ENCODE results near the gene MAP3K19.
A peak's percentile ranks its signal among the peaks of the same experiment; 100 is the strongest.
"Not testable (repeated sequence)": the region's sequence is repeated elsewhere in the genome, so short reads cannot be mapped to it uniquely, and the experiment has no call there.

The MAP3K19 gene

GRCh38 chr2:135052997-135053474 is 5.8 kb upstream of the MAP3K19 start:
- DNase-seq (ENCODE audit: low read depth), result no peak
- peak overlapping the region; percentile 69 for H3K4me3 ChIP-seq (ENCODE audit: low read depth, low read length)

GRCh38 chr2:135052042-135052876 is 5.0 kb upstream of the MAP3K19 start, which contains the start of gene RAB3GAP1:
TSS of gene RAB3GAP1 (plus strand) at chr2:135052292. CDS start at chr2:135052308, 16 bp downstream.
- peak; percentile 56 for DNase-seq (ENCODE audit: low read depth)
- H3K4me3 ChIP-seq (ENCODE audit: low read depth, low read length), result peak within 1 kb of the TSS; percentile 69

DNA sequence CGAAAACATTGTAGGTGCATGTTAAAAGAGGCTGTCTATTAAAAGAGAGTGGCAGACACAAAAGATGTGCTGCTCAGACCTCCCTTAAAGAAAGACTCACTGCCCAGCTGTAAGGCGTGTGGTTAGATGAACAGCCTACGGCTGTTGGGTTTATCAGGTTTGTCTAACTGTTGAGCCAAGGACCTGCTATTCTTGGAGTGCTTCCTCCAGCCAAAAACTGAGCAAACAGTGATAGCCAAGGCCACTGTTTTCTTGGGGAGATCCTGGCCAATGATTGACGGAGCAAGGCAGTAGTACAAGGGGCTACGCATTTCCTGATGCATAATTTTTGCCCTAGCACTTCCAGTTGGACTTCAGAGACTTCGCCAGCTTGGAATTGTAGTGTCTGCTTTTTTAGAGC is 3.4 kb upstream of the MAP3K19 start:
- no peak for DNase-seq (ENCODE audit: low read depth)
- no peak overlapping the region for H3K4me3 ChIP-seq (ENCODE audit: low read depth, low read length)

GRCh38 chr2:135050132-135050531 is 2.9 kb upstream of the MAP3K19 start:
- H3K4me3 ChIP-seq (ENCODE audit: low read depth, low read length), result no peak overlapping the region
- DNase-seq (ENCODE audit: low read depth), result no peak

DNA sequence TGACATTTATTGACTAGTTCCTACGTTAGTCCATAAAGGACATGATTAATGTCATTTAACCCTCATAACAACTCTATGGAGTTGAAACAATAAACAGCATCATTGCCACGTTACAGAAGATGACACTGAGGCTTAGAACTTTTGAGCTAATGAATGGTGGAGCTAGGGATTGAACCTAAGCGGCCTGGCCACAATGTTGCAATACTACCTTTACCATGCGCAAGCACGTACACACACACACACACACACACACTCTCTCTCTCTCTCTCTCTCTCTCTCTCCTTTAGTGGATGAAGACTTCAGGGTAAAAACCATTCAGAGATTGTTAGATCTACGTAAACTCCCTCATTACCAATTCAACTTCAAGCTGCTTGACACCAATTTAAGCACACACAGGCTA is 875 bp upstream of the MAP3K19 start:
- no peak for DNase-seq (ENCODE audit: low read depth)
- H3K4me3 ChIP-seq (ENCODE audit: low read depth, low read length), result no peak overlapping the region

DNA sequence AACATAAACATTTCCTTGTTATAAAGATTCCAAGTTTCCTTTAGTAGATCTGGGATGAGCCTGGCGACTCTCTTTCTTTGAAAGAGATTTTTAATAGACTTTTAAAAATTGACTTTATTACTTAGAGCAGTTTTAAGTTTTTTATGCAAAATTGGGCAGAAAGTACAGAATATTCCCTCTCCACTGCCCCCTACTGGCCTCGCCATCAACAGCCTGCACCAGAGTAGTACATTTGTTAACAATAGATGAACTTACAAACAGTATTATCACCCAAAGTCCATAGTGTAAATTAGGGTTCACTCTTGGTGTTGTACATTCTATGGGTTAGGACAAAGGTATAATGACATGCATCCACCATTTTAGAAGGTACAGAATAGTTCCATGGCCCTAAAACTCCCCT is 3.9 kb downstream of the MAP3K19 start:
- no peak for DNase-seq (ENCODE audit: low read depth)
- no peak overlapping the region for H3K4me3 ChIP-seq (ENCODE audit: low read depth, low read length)

DNA sequence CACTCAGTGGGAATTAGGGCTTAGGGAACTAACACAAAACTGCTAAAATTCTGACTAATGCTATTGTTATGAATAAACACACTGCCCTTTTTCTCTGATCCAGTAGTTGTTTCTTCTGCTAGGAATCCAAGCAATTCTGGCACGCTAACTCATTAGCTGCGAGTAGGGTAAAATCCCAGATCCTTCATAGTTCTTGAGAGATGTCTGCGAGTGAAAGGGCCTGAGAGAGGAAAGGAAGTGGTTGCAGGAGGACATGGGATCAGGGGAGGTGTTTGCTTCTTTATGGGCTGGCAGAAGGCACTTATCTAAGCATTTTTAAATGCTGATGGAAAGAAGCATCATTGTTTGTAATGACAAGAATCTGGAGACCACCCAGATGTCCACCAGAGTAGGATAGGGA is 9.4 kb downstream of the MAP3K19 start:
- H3K4me3 ChIP-seq (ENCODE audit: low read depth, low read length), result no peak overlapping the region
- no peak for DNase-seq (ENCODE audit: low read depth)

GRCh38 chr2:135033216-135033615 is 14.0 kb downstream of the MAP3K19 start:
- not testable (repeated sequence) for DNase-seq (ENCODE audit: low read depth); H3K4me3 ChIP-seq (ENCODE audit: low read depth, low read length)

GRCh38 chr2:135030826-135031225 is 16.4 kb downstream of the MAP3K19 start:
- H3K4me3 ChIP-seq (ENCODE audit: low read depth, low read length), result no peak overlapping the region
- no peak for DNase-seq (ENCODE audit: low read depth)

DNA sequence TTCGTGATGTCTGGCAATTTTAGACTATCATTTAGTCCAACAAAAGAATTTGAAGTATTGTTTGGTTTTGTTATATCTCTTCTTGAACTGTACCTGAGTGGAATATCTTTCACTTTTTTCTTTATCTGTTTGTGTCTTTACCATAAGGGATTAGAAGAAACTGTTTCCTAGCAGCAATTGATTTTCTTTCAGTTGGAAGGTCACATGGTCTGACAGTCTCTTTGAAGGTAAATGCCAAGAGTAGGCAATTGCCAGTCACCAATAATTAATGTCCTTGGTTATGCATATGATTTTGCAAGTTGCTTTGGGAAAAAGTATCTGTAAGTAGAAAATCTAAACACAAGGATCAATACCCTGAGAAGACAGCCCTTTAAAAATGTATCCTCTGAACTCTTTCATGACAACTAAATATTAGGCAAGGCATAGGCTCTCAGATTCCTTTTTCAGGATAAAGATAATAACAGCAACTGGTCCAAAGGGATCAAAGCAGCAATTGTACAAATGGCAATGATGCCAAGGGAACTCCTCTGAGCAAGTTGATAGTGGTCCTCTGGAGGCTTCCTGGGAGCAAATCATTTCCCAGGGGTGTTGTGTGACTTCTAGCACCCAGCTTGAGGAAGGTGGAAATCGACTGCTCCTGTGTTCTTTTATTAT is 17.6 kb downstream of the MAP3K19 start:
- no peak overlapping the region for H3K4me3 ChIP-seq (ENCODE audit: low read depth, low read length)
- DNase-seq (ENCODE audit: low read depth), result no peak

- DNase-seq (ENCODE audit: low read depth), result no peak
- no peak overlapping the region for H3K4me3 ChIP-seq (ENCODE audit: low read depth, low read length)
Observed at GRCh38 chr2:135023886-135024485, 23.3 kb downstream of the MAP3K19 start.

DNA sequence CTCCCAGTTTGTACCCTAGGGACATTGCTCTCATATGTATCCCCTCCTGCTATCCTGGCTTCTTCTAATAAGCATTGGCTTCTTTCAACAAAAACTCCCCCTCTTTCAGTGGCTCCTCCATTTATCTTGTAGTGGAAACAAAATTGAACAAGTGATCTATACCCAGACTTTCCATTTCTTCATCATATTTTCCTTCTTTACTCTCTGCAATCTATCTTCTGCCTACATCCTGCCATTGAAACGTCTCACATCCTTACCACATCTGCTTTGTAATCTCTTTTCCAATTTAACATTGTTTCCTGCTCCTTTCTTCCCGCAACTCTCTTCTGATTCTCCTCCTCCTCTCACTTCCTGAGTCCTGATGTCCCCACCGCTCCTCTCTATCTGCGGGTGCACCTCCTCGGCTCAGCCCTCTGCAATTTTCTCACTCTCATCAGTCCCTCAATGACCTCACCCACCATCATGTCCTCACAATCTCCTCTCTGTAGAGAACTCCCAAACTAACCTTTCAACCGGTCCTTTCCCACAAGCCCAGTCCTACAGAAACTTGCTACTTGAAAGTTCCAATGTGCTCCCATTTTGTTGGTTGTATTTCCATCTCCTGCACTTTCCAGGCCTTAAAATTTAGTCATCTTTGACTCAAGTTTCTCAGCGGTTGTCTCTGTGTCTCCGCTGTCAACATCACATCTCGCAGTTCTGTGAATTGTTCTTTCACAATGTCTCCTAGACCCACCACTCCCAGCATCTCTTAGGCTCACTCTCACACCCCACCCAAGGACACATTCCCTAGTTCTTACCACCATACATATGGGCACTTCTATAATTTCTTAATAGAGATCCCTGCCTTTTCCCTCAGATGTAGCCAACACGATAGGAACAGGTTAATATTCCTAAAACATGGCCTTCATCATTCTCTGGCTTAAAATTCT is 24.0 kb downstream of the MAP3K19 start:
- DNase-seq (ENCODE audit: low read depth), result no peak

DNA sequence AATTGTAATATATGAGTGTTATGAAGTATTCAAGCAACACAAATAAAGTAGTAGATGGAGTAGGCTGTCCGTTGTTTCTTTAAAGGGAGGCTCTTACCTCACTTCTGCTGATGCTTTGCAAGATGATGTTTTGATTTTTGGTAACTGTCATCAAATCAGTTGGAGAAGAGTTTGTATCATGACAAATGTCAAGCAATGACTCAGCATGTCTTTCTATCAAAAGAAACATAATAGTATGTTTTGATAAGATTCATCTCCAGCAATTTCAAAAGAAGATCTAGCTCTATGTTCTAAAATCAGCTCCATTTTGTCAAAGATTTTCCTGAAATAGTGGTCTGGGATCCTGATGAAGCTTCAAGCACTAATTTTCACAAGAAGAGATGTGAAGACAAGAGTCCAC is 25.6 kb downstream of the MAP3K19 start:
- no peak for DNase-seq (ENCODE audit: low read depth)
- no peak overlapping the region for H3K4me3 ChIP-seq (ENCODE audit: low read depth, low read length)

More for the DNA sequence above, 24.0 kb downstream of the MAP3K19 start:
- no peak overlapping the region for H3K4me3 ChIP-seq (ENCODE audit: low read depth, low read length)

- H3K4me3 ChIP-seq (ENCODE audit: low read depth, low read length), result no peak overlapping the region
- DNase-seq (ENCODE audit: low read depth), result no peak
Observed at GRCh38 chr2:135011633-135012032, 35.6 kb downstream of the MAP3K19 start.

GRCh38 chr2:135010200-135010942 is 36.9 kb downstream of the MAP3K19 start:
- no peak overlapping the region for H3K4me3 ChIP-seq (ENCODE audit: low read depth, low read length)
- no peak for DNase-seq (ENCODE audit: low read depth)

- H3K4me3 ChIP-seq (ENCODE audit: low read depth, low read length), result no peak overlapping the region
- DNase-seq (ENCODE audit: low read depth), result no peak
Observed at GRCh38 chr2:135009339-135009738, 37.9 kb downstream of the MAP3K19 start.

DNA sequence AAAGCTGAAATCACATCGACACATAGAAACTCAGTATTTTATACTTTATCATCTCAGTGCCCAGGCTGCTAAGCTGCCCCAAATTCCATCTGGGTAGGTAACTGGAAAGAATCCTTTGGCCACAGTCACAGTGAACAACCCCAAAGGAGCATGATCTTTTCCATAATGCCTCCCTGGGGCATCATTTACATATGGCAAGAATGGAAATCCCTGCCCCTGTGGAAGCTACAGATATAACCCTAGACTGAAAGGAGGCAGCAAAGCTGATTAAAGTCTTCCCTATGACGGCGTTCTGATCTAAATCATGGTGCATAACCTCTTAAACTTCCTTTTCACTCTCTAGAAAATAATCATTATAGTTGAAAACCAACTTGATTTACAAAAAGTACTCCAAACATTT is 41.5 kb downstream of the MAP3K19 start:
- DNase-seq (ENCODE audit: low read depth), result no peak

DNA sequence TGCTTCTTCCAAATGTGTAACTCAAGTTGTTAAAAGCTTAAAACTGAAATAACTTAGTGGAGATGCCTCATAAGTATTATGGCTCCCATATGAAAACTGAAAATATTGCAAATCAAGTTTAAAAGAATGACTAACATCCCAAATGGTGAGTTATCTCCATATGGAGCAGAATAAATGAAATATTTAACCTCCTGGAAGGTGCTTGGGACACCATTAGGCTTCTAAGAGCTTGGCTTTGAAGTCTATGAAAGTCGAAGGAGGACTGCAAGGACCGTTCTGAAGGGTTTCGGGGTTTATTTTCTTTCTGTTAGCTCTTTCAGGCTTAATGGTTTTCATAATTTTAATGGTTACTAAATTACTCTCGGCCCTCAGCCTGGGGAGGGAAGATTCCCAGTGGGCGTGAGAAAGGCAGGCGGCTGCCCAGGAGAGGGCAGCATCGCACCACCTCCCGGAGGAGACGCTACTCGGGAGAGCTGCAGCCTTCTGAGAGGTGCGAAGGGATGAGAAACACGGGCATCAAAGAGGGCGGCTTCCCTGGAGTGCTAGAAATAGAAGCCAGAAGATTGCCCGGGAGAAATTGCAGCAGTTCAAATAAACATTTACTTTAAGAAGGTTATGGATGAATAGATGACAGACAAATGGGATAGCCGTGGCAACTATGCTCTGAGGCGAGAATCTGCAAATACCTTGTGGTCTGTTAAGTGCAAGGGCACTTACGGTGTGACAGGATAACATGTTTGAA is 43.1 kb downstream of the MAP3K19 start:
- peak; percentile 19 for DNase-seq (ENCODE audit: low read depth)
- no peak overlapping the region for H3K4me3 ChIP-seq (ENCODE audit: low read depth, low read length)

More for the DNA sequence above, 41.5 kb downstream of the MAP3K19 start:
- no peak overlapping the region for H3K4me3 ChIP-seq (ENCODE audit: low read depth, low read length)
